Kidney epithelial cell (primary cell): ENCODE data around the gene SPOCK3. TPM values are rescaled to one million over a fixed set of nuclear protein-coding genes. Genes with fewer than 3 reads are reported as not detected.
A peak's percentile ranks its signal among the peaks of the same experiment; 100 is the strongest.

Experiments
- DNase-seq: peaks from one replicate; pipeline ENCODE4 v3.0.0-alpha.2; 2010; ENCODE audit warnings: low read depth
- H3K27me3 ChIP-seq: 2 replicates; pipeline ENCODE4 v1.6.0; 2011; ENCODE audit warnings: low read length; ENCODE audit not compliant: control insufficient read depth, insufficient read depth
- H3K36me3 ChIP-seq: 2 replicates; pipeline ENCODE4 v1.5.1; 2011; ENCODE audit warnings: low read length; ENCODE audit not compliant: control insufficient read depth, insufficient read depth
- H3K4me3 ChIP-seq: 2 replicates; pipeline ENCODE4 v1.5.1; 2011; ENCODE audit warnings: low read depth, mild to moderate bottlenecking, control low read depth, low read length
- total RNA-seq: library from RNA; depleted of rRNA; stranded (reverse); fragments of >200 nt; gene quantifications from 2 replicates; pipeline ENCODE4 v1.2.3, GENCODE V29; 2015
- TF ChIP-seq, protein P1 (sequence below): IDR thresholded peaks from 2 replicates; pipeline ENCODE4 v1.5.1; 2011; ENCODE audit warnings: mild to moderate bottlenecking, moderate library complexity, low read length, control low read depth, inconsistent platforms; ENCODE audit not compliant: insufficient read depth, poor library complexity, severe bottlenecking

SPOCK3 gene
- total RNA-seq, 1 donor from 2014 or later, result 1.4 TPM

GRCh38 chr4:167239627-167240026 lies 5.3 kb upstream of the SPOCK3 start:
- no peak for DNase-seq
- Histone ChIP-seq H3K27me3 (no peaks in the 10 kb centered on the region), H3K4me3 (no peak overlapping the region), H3K36me3 (no peaks in the 10 kb centered on the region)
- TF ChIP-seq, protein P1, sequence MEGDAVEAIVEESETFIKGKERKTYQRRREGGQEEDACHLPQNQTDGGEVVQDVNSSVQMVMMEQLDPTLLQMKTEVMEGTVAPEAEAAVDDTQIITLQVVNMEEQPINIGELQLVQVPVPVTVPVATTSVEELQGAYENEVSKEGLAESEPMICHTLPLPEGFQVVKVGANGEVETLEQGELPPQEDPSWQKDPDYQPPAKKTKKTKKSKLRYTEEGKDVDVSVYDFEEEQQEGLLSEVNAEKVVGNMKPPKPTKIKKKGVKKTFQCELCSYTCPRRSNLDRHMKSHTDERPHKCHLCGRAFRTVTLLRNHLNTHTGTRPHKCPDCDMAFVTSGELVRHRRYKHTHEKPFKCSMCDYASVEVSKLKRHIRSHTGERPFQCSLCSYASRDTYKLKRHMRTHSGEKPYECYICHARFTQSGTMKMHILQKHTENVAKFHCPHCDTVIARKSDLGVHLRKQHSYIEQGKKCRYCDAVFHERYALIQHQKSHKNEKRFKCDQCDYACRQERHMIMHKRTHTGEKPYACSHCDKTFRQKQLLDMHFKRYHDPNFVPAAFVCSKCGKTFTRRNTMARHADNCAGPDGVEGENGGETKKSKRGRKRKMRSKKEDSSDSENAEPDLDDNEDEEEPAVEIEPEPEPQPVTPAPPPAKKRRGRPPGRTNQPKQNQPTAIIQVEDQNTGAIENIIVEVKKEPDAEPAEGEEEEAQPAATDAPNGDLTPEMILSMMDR, result no peak

DNA sequence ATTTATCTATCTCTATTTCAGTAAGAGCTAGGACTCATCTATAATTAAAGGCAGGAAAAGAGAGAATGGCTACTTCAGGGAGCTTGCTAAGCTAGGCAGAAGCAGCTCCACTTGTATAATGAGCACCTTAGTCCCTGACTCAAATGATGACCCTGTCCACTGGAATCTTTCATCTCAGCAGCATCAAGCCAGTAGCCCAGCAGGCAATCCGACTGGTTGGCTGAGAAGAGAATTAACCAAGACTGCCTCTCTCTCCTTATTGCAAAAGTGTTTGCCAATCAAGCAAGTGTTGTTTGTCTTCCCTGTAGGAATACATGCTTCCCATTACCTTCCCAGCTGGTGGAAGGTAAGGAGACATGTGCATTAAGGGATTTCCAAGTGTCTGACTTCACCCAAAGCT lies 3.9 kb upstream of the SPOCK3 start:
- DNase-seq, result no peak
- no peaks in the 10 kb centered on the region for H3K36me3 ChIP-seq

DNA sequence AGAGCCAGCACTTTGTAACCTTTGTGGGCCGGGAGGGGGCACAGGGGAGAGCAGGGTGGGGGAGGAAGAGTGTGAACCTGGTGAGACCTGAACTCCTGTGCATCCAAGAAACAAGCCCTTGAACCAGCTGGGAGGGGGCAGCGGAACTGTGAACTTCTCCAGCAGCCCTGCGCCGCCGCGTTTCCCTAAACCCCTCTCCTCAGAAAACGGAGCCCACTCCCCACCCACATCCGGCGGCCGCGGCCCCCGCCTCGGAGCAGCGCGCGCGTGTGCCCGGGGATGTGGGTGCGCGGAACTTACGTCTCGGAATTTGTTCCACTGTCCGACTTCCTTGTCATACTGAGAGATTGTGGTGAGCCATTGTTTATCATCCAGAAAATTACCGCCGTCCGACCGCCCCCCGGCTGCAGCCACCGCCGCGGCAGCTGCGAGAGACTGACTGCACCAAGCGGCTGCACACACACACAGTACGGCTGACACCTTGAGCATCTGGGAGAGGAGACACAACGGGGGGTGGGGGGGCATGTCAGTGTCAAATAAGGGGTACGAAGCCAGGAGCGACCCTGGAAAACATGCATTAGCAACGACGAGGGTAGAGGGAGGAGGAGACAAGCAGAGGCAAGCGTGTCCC lies 494 bp downstream of the SPOCK3 start:
- TF ChIP-seq, protein P1, result peak; percentile 6
- H3K27me3 ChIP-seq, result no peaks in the 10 kb centered on the region
- no peak for DNase-seq
- no peaks in the 10 kb centered on the region for H3K36me3 ChIP-seq
- H3K4me3 ChIP-seq, result peak overlapping the region; percentile 73

More for the DNA sequence above, 3.9 kb upstream of the SPOCK3 start:
- H3K27me3 ChIP-seq, result no peaks in the 10 kb centered on the region
- no peak overlapping the region for H3K4me3 ChIP-seq
- TF ChIP-seq, protein P1, result no peak

GRCh38 chr4:167232805-167233684 lies 1.2 kb downstream of the SPOCK3 start:
- no peak for DNase-seq
- no peaks in the 10 kb centered on the region for H3K27me3 ChIP-seq
- H3K4me3 ChIP-seq, result peak overlapping the region; percentile 73
- no peaks in the 10 kb centered on the region for H3K36me3 ChIP-seq
- TF ChIP-seq, protein P1, result no peak

DNA sequence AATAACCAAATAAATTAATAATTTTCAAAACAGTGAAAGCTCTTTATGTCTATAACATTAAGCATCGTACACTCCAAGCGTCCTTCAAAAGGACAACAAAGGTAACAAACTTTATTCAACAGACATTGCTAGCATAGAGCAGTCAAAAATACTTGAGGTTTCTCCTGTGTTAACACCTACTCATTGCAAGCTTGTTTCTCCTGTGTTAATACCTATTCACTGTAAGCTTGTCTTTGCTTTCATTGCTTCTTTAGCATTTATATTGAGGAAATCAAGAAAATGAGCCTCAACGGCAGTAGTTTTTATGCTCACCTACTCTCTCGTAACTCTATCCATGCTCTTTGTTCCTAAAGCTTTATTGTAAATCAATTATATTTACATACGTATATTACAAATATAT lies 3.5 kb downstream of the SPOCK3 start:
- TF ChIP-seq, protein P1, result no peak
- no peak overlapping the region for H3K4me3 ChIP-seq
- no peaks in the 10 kb centered on the region for H3K27me3 ChIP-seq
- no peak for DNase-seq
- no peaks in the 10 kb centered on the region for H3K36me3 ChIP-seq

GRCh38 chr4:167222099-167222498 lies 12.2 kb downstream of the SPOCK3 start:
- Histone ChIP-seq H3K4me3 (no peak overlapping the region), H3K36me3 (no peaks in the 10 kb centered on the region), H3K27me3 (no peaks in the 10 kb centered on the region)
- no peak for DNase-seq
- TF ChIP-seq, protein P1, result no peak
